NAMALWA (cell line): Measurements from ENCODE around the gene IL13.
"Not testable (repeated sequence)": the region's sequence is repeated elsewhere in the genome, so short reads cannot be mapped to it uniquely, and the experiment has no call there.

ENCODE experiments used
- DNase-seq: peaks from one replicate; pipeline ENCODE4 v3.0.0-alpha.2; 2015; ENCODE audit warnings: low spot score

IL13 gene

GRCh38 chr5:132657676-132658380, at the start of gene IL13:
IL13 (plus strand) TSS chr5:132658173; CDS start chr5:132658187, 14 bp downstream.
- no peak for DNase-seq

GRCh38 chr5:132611965-132612364, 46.0 kb upstream of the IL13 start:
- DNase-seq = no peak

DNA sequence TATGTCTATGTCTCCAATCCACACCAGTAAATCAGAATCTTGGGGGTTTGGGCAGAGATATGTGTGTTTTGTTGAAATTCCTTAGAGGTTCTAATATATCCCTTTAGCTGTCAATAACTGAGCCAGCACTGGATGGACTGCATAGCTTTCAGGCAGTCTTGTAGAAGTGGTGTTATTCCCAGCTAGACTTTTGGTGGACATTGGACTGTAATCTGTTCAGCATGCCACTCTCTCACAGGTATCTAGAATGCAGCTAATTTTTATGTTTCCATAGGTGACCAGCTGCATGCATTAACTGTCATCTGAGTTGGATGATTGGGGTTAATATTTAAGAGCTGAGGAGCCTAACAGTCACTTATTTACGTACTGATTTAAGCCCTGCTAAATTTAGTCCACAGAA, 45.1 kb upstream of the IL13 start:
- DNase-seq = no peak

- no peak for DNase-seq
These were observed 36.3 kb upstream of the IL13 start for GRCh38 chr5:132621699-132622098.

DNA sequence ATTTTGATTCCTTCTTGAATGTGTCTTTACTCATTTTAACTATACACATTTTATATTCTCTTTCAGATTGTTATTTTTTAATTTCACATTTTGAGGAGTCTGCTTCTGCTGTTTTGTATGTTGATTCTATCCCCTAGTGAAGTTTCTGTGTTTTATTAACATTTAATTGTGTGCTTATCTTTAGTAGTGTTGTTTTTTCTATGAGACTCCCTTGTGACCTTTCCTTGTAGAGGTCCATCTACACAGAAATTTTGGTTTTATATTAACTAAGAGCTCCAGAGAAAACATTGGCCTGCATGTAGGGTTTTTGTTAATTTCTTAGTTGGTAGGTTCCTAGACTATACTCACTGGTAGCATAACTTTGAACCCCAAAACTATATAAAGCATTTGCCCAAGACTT, 35.4 kb upstream of the IL13 start:
- DNase-seq = no peak

DNA sequence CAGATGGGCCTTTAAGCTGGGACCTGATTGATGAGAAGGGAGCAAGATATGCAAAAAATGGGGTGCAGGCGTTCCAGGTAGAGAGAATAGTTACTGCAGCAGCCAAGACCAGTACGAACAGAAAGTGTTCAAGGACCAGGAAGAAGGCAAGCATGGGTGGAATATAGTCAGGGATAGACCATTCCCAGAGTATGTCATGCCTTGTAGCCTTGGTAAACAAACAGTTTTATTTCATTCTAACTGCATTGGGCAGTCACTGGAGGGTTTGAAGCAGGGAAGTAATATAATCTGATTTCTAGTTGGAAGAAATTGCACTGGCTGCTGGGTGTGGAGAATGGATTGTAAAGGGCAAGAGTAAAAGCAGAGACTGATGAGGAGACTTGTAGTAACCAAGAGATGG, 30.5 kb upstream of the IL13 start:
- DNase-seq = no peak

DNA sequence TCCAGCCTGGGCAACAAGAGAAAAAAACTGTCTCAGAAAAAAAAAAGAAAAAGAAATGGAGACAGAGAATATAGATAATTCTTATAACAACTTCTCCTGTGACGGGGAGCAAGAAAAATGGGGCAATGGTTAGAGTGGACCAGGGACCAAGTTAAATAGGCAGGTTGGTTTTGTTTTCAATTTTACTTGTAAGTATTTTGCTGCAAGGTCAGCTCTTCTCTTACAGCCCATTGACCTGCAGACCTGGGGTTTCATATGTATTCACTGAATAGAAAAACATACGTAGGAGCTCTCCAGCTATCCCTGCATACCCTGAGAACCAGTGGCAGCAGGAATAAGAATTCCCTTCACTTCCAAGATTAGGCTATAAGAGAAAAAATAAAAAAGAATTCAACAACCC, 29.2 kb upstream of the IL13 start:
- DNase-seq = no peak

GRCh38 chr5:132629230-132629944, 28.6 kb upstream of the IL13 start:
- no peak for DNase-seq

DNA sequence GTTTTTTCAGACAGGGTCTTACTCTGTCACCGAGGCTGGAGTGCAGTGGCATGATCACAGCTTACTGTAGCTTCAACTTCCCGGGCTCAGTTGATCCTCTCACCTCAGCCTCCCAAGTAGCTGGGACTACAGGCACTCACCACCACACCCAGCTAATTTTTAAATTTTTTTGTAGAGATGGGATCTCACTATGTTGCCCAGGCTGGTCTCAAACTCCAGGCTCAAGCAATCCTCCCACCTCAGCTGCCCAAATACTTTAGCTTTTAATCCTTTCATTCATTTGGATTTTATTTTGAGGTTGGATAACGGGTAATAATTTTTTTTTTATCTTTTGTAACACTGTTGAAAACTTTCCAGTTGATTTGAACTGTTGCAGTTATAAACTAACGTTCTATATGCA, 24.4 kb upstream of the IL13 start:
- DNase-seq = not testable (repeated sequence)

- no peak for DNase-seq
These were observed 22.1 kb upstream of the IL13 start for GRCh38 chr5:132635873-132636272.

DNA sequence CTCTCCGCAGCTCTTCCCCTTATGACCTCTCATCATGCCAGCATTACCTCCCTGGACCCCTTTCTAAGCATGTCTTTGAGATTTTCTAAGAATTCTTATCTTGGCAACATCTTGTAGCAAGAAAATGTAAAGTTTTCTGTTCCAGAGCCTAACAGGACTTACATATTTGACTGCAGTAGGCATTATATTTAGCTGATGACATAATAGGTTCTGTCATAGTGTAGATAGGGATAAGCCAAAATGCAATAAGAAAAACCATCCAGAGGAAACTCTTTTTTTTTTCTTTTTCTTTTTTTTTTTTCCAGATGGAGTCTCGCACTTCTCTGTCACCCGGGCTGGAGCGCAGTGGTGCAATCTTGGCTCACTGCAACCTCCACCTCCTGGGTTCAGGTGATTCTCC, 20.7 kb upstream of the IL13 start:
- no peak for DNase-seq

DNA sequence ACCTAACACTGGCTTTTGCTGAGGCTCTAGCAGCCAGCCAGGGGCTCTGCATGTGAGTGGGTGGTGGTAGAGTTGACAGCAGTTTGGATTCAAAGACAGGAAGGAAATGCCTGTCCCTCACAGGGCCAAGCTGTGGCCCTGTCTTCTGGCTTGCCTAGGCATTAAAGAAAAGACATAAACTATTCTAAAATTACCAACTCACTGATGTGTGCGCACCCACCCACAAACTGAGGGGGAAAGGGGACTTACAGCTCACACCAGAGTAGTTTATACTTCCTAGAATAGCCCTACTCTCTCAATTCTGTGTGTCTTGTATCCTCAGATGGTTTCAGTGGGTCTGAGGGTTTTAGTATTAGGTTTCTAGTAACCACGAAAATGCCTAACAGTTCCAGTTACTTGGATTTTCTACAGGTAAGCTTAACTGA, 18.3 kb upstream of the IL13 start:
- no peak for DNase-seq

DNA sequence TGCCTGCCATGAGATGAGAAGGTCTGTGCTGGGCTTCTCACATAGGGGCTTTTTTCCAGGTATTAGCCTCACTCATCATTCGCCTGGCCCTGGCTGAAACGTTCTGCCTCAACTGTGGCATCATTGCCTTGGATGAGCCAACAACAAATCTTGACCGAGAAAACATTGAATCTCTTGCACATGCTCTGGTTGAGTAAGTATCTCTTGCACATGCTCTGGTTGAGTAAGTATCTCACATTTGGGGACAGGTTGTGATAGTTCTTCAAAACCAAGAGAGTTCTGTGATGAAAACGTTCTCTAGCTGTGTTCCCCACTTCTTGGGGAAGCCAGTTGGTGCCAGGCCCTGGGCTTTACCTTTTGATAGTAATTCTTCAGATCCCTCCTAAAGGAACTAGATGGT, 17.4 kb upstream of the IL13 start:
- no peak for DNase-seq

DNA sequence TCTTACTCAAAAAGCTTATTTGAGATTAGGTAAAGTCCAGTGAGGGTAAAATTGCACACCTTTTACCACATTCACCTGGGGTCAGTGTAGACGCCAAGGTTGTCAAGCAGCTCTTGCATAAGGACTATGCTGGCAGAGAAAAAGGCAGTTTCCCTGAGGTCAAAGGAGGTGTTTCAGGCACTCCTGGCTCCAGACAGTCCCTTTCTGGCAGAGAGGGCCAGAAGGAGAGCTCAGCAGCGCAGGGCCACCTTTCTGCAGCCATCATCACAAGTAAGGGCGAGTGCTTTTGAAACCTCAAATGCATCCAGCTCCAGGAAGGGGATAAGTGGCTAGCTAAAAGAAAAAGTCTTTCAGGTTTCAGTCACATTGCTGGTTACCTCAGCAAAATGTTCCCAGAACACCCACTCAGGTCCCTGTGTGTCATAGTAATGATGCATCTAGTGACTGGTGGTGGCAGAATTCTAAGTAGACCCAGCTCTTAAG, 16.7 kb upstream of the IL13 start:
- no peak for DNase-seq

DNA sequence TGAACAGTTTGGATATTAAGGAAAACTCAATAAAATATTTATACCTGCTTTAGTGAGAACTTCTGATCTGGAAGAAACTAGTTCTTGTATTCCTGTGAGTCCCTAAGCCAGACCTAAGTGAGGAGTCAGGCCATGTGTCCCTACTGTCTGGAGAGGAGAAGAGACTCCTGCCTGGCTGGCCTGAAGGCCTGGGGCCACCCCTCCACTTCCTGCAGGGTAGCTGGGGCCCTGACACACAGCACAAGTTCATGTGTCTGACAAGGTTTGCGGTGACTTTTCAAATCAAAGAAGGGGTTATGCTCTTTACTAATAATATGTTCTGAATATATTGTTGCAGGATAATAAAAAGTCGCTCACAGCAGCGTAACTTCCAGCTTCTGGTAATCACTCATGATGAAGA, 16.1 kb upstream of the IL13 start:
- DNase-seq = no peak

GRCh38 chr5:132644177-132644576, 13.8 kb upstream of the IL13 start:
- DNase-seq = no peak

GRCh38 chr5:132646583-132647266, 11.2 kb upstream of the IL13 start:
- no peak for DNase-seq

DNA sequence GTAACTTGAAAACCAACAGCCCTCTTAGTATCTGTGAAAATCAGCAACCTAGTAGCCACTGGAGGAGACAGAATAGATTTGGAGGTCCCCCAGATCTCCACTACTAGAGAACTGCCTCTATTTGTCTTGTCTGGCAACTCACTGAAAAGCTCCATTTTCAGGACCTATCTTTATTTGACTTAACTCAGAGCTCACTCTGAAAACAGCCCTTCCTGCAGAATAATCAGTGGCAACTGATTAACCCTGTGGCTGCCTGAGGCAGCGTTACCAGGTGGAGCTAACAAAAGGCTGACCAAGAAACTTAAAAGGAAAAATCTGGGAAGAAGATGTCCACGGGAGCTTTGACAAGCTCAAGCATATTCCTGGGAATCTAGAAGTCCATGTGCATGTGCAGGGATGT, 10.5 kb upstream of the IL13 start:
- DNase-seq = no peak

GRCh38 chr5:132648355-132648754, 9.6 kb upstream of the IL13 start:
- DNase-seq = no peak

DNA sequence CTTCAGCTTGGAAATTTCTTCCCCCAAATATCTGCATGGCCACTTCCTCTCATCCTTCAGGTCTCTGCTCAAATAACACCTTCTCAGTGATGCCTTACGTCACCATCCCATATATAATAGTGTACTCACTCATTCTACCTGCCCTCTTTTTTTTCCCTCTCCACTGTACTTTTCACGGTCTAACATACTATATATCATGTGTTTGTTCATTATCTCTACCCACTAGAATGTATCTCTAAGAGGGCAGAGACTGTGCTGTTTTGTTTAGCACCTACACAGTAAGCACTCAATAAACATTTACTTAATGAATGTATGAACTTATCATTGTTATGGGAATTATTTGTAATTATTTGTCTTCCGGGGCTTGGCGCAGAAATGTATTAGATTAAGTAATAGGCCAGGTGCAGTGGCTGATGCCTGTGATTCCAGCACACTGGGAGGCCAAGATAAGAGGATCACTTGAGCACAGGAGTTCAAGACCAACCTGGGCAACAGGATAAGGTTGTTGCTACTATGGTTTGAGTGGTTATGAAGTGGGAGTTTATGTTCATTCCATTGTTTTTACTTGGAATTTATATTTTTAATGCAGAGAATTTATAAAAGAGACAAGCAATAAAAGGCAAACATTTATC, 6.0 kb upstream of the IL13 start:
- no peak for DNase-seq

- DNase-seq = no peak
These were observed 4.3 kb upstream of the IL13 start for GRCh38 chr5:132653716-132654115.
